Measurements from ENCODE around the gene DNAI4.
A peak's percentile ranks its signal among the peaks of the same experiment; 100 is the strongest.
"Not testable (repeated sequence)": the region's sequence is repeated elsewhere in the genome, so short reads cannot be mapped to it uniquely, and the experiment has no call there.

DNAI4 gene

GRCh38 chr1:66927528-66927927 is 2.9 kb upstream of the DNAI4 start:
- DNase-seq, result no peak

GRCh38 chr1:66925944-66926343 is 1.3 kb upstream of the DNAI4 start:
- DNase-seq, result peak; percentile 44

GRCh38 chr1:66925558-66925910 is 878 bp upstream of the DNAI4 start:
- no peak for DNase-seq

GRCh38 chr1:66920543-66920942 is 4.1 kb downstream of the DNAI4 start:
- no peak for DNase-seq

- DNase-seq, result no peak
These were observed 4.8 kb downstream of the DNAI4 start for GRCh38 chr1:66919828-66920227.

GRCh38 chr1:66919063-66919462 is 5.6 kb downstream of the DNAI4 start:
- DNase-seq, result no peak

GRCh38 chr1:66917476-66917875 is 7.2 kb downstream of the DNAI4 start:
- DNase-seq, result no peak

GRCh38 chr1:66916320-66916719 is 8.3 kb downstream of the DNAI4 start:
- no peak for DNase-seq

- DNase-seq, result not testable (repeated sequence)
These were observed 9.5 kb downstream of the DNAI4 start for GRCh38 chr1:66915203-66915602.

GRCh38 chr1:66893712-66894111 is 30.9 kb downstream of the DNAI4 start:
- DNase-seq, result no peak

GRCh38 chr1:66890621-66891020 is 34.0 kb downstream of the DNAI4 start:
- DNase-seq, result no peak

- no peak for DNase-seq
These were observed 35.6 kb downstream of the DNAI4 start for GRCh38 chr1:66889030-66889429.

GRCh38 chr1:66876664-66877063 is 48.0 kb downstream of the DNAI4 start:
- DNase-seq, result no peak

- DNase-seq, result no peak
These were observed 51.5 kb downstream of the DNAI4 start for GRCh38 chr1:66873111-66873510.

GRCh38 chr1:66872024-66872423 is 52.6 kb downstream of the DNAI4 start:
- not testable (repeated sequence) for DNase-seq

GRCh38 chr1:66867501-66867900 is 57.2 kb downstream of the DNAI4 start:
- DNase-seq, result no peak

- DNase-seq, result no peak
These were observed 64.1 kb downstream of the DNAI4 start for GRCh38 chr1:66860529-66860928.

GRCh38 chr1:66853379-66853778 is 71.3 kb downstream of the DNAI4 start:
- DNase-seq, result no peak

- DNase-seq, result no peak
These were observed 71.8 kb downstream of the DNAI4 start for GRCh38 chr1:66852870-66853269.

GRCh38 chr1:66850989-66851388 is 73.7 kb downstream of the DNAI4 start:
- DNase-seq, result no peak

- no peak for DNase-seq
These were observed 76.5 kb downstream of the DNAI4 start for GRCh38 chr1:66848193-66848592.

- DNase-seq, result no peak
These were observed 83.7 kb downstream of the DNAI4 start for GRCh38 chr1:66840929-66841328.

GRCh38 chr1:66834926-66835325 is 89.7 kb downstream of the DNAI4 start:
- DNase-seq, result no peak

- DNase-seq, result no peak
These were observed 91.5 kb downstream of the DNAI4 start for GRCh38 chr1:66833112-66833511.

GRCh38 chr1:66831529-66832239 is 93.0 kb downstream of the DNAI4 start:
- DNase-seq, result no peak

All from NCI-H748 treated with DMSO at 0.1 percent for 48 hours (cell line).